NCI-H510A (cell line): ENCODE data around the gene GARIN1A.
"Not testable (repeated sequence)": the region's sequence is repeated elsewhere in the genome, so short reads cannot be mapped to it uniquely, and the experiment has no call there.

ENCODE experiments used
- DNase-seq: peaks from one replicate; lab custom pipeline; 2025; lab: John Stamatoyannopoulos, UW

Gene GARIN1A

DNA sequence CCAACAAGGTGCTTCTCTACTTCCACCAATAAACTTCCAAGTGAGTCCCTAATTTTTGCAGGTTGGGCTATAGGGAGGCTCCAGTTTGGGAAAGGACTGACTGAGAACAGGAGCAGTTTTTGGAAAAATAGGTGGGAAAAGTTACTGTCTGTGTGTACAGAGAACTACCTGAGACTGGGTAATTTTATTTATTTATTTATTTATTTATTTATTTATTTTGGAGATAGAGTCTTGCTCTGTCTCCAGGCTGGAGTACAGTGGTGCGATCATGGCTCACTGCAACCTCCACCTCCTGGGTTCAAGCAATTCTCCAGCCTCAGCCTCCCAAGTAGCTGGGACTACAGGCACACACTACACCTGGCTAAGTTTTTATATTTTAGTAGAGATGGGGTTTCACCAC is 11.2 kb downstream of the GARIN1A start:
- not testable (repeated sequence) for DNase-seq

DNA sequence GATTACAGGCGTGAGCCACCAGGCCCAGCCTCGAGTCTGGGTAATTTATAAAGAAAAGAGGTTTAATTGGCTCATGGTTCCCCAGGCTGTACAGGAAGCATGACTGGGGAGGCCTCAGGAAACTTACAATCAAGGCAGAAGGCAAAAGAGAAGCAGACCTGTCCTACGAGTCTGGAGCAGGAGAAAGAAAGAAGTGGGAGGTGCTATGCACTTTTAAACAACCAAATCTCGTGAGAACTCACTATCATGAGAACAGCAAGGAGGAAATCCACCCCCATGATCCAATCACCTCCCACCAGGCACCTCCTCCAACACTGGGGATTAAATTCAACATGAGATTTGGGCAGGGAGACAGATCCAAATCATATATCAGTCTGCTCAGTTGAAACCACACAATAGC is 11.6 kb downstream of the GARIN1A start:
- not testable (repeated sequence) for DNase-seq

GRCh38 chr7:128687131-128687530 is 15.0 kb downstream of the GARIN1A start:
- DNase-seq, result no peak

DNA sequence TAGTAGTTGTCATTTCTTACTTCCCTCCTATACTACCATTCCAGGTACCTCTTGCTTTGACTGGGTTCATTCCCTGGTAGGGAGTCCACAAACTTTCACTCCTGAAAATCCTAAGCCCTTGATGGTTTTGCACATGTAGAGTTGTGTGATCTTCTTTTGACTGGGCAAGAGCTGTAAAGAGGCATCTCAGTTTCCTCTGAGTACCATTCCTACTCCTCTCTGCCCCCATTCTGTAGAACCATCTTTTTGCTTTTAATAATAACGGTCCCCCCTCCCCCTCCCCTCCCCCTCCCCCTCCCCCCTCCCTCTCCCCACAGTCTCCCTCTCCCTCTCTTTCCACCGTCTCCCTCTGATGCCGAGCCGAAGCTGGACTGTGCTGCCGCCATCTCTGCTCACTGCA is 16.4 kb downstream of the GARIN1A start:
- DNase-seq, result no peak

DNA sequence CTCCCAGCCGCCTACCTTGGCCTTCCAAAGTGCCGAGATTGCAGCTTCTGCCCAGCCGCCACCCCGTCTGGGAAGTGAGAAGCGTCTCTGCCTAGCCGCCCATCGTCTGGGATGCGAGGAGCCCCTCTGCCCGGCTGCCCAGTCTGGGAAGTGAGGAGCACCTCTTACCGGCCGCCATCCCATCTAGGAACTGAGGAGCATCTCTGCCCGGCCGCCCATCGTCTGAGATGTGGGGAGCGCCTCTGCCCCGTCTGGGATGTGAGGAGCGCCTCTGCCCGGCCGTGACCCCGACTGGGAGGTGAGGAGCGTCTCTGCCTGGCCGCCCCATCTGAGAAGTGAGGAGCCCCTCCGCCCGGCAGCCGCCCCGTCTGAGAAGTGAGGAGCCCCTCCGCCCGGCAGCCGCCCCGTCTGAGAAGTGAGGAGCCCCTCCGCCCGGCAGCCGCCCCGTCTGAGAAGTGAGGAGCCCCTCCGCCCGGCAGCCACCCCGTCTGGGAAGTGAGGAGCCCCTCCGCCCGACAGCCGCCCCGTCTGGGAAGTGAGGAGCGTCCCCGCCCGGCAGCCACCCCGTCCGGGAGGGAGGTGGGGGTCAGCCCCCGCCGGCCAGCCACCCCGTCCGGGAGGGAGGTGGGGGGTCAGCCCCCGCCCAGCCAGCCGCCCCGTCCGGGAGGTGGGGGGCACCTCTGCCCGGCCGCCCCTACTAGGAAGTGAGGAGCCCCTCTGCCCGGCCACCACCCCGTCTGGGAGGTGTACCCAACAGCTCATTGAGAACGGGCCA is 17.3 kb downstream of the GARIN1A start:
- not testable (repeated sequence) for DNase-seq

- no peak for DNase-seq
Measured at GRCh38 chr7:128691227-128691626, 19.1 kb downstream of the GARIN1A start.

- no peak for DNase-seq
Measured at GRCh38 chr7:128692623-128693270, 20.7 kb downstream of the GARIN1A start.

- no peak for DNase-seq
Measured at GRCh38 chr7:128693373-128694015, 21.4 kb downstream of the GARIN1A start.

DNA sequence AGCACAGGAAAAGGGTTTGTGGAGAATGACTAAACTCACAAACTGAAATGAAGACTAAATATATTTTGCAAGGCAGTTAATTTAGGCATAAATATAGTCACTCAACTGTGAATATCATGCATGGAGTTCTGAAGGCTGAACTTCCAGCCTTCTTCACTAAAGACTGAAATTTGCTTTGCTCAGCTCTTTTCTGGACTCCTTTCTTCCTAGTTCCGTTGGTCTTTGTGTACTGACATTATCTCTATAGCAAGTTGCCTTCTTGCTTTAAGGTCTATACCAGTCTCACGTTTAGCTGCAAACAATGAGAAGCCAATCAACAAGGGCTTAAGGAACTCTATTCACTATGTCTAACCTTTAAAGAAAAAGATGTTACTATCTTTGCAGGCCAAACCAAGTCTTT is 22.6 kb downstream of the GARIN1A start:
- DNase-seq, result no peak

DNA sequence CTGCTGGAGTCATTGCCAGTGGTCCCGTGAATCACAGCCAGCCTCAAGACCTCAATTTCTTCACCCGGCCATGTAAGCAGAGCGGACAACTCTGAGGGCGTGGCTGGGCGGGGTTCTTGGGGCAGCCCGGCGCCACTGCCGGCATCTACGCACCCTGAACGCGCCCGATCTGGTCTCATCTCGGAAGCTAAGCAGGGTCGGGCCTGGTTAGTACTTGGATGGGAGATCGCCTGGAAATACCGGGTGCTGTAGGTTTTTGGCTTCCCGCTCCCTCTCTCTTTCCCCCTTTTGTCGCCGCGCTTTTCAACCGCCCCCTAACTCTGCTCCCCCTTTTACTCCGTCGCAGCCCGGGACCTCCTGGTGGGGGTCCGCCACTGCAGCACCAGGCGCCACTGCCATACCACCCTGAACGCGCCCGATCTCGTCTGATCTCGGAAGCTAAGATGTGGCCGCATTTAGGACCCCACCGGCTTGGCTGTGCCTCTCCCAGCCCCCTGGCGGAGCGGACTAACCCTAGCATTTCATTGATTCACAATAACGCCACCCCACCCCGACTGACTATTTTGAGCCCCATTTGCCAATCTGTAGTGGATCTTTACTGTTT is 25.3 kb downstream of the GARIN1A start:
- peak; percentile 20 for DNase-seq

DNA sequence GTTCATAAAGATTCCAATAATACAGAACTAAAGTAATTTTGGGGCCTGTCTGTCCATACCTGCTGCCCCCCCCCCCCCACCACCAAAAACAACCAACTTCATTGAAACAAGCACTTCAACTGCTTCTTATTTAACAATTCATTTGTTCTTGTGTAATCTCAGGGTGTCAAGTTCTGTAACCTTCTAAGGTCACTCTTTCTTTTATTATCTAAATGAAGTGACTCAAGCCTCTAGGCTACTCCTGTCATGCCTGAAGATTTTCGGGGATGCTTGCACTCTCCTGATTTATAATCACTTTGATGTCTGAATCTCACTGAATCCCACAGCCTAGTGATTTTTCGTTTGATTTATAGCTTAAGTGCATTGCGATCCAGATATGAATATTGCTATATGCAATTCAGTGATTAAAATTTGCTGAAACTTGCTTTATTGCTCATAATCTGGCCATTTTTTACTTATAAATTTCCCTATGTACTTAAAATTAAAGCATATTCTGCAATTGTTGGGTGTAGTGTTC is 27.2 kb downstream of the GARIN1A start:
- no peak for DNase-seq

- DNase-seq, result no peak
Measured at GRCh38 chr7:128699895-128700294, 27.8 kb downstream of the GARIN1A start.

DNA sequence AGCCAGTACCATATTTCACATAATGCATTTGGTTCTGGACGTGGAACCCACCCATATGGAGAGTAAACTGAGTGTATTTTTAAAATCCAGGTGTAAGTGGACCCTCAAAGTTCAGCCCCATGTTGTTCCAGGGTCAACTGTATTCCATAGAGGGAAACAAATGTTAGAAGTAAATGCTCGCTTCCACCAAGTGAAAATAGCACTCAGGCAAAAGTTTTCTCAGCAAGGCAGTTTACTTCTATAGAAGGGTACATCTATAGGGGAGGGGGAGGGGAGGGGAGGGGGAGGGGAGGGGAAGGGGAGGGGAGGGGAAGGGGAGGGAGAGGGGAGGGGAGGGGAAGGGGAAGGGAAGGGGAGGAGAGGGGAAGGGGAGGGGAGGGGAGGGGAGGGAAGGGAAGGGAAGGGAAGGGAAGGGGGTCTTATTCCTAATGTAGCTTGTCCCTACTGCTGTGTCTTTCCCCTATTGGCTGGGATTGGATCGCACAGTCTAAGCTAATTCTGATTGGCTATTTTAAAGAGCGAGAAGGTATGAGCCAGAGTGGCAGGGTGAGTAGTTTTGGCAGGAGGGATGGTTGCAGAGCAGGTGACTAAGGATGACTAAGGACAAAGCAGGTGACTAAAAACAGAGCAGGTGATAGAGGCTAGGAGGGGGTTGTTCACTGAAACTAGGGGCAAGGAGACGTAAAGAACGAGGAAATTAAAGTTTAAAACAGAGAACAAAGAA is 29.1 kb downstream of the GARIN1A start:
- no peak for DNase-seq

- DNase-seq, result no peak
Measured at GRCh38 chr7:128703609-128704241, 31.6 kb downstream of the GARIN1A start.

DNA sequence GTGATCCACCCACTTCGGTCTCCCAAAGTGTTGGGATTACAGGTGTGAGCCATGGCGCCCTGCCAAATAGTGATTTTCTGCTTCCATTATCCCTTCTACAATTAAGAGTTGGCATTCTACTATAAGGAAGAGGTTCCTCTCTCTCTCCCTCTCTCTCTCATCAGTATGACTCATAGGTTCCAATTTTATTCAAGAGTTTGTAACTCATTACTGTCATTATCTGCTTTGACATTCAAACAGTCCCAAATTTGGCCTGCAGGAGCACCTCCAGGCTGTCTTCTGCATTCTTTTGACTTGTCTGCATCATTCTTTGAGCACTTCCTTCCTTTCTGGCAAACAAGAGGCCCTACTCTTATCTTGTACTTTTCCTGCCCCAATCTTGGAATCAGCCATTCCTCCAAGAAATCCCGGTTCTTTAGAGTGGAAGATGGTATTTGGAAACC is 33.8 kb downstream of the GARIN1A start:
- no peak for DNase-seq

GRCh38 chr7:128707752-128708151 is 35.7 kb downstream of the GARIN1A start:
- no peak for DNase-seq

DNA sequence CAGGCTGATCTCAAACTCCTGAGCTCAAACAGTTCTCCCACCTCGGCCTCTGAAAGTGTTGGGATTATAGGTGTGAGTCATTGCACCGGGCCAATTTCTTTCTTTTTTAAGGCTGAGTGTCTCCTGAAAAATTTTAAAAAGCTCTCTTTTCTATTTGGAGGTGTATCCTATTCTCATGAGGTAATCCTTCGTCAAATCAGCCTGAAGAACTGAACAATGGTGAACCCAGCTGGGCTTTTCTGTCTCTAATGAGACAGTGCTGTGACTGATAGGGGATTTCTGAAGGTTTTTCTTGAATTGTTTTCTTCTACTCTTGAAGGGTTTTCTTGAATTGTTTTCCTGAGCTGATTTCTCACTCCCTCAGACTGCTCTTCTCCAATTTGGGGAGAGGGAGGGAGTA is 36.1 kb downstream of the GARIN1A start:
- DNase-seq, result no peak

GRCh38 chr7:128708824-128709223 is 36.7 kb downstream of the GARIN1A start:
- no peak for DNase-seq

- no peak for DNase-seq
Measured at GRCh38 chr7:128710481-128710880, 38.4 kb downstream of the GARIN1A start.

GRCh38 chr7:128713794-128714193 is 41.7 kb downstream of the GARIN1A start:
- DNase-seq, result no peak
